T-cell (primary cell): ENCODE data around the gene VARS1. TPM values are rescaled to one million over a fixed set of nuclear protein-coding genes. Genes with fewer than 3 reads are reported as not detected.

Source experiments
- ATAC-seq, 4 experiments: fragments of 200-7000 bp in 3 of 4; fragments of 150-1000 bp in 1 of 4; cut with Tn5 transposase; replicated peaks in 1 of 4; 1 replicate in 3 of 4; 2 replicates in 1 of 4; pipeline ENCODE4 v1.10.0; 2021; ENCODE audit warnings: moderate library complexity in 3 of 4, mild to moderate bottlenecking in 2 of 4, moderate number of reproducible peaks in 1 of 4
- CTCF ChIA-PET, 2 donors: fragments of 300-600 bp; sonication (Branson Sonifier 250); formaldehyde crosslinking; loops; one replicate each; lab custom pipeline; 2022; ENCODE audit warnings: antibody characterized with exemption in 2 of 2; lab: Charles Lee
- POLR2A ChIA-PET, 2 donors: fragments of 300-600 bp; sonication (Branson Sonifier 250); formaldehyde crosslinking; loops; one replicate each; lab custom pipeline; 2022; ENCODE audit warnings: antibody characterized with exemption in 2 of 2; lab: Charles Lee
- DNase-seq, 35 experiments: peaks; one replicate each; pipeline versions ENCODE4 v3.0.0 to v3.0.0-alpha.2; 2013 to 2023
- H3K27ac ChIP-seq: one replicate; pipeline ENCODE4 v1.5.1; 2013; ENCODE audit warnings: low read length
- H3K27me3 ChIP-seq, 2 experiments: replicated peaks in 1 of 2; 1 replicate in 1 of 2; 2 replicates in 1 of 2; pipeline versions ENCODE4 v1.6.1 to v1.7.0; 2013; ENCODE audit warnings: low read length in 1 of 2, mixed read lengths in 1 of 2; ENCODE audit not compliant: control insufficient read depth in 2 of 2, insufficient read depth in 2 of 2; ENCODE audit errors: extremely low read depth in 1 of 2
- H3K36me3 ChIP-seq, 2 donors: 1 replicate in 1 of 2; 2 replicates in 1 of 2; pipeline versions ENCODE4 v1.6.1 to v1.7.0; 2013; ENCODE audit warnings: low read length in 1 of 2; ENCODE audit not compliant: control insufficient read depth in 2 of 2, insufficient read depth in 1 of 2; ENCODE audit errors: extremely low read depth in 1 of 2
- H3K4me1 ChIP-seq, 2 experiments: 1 replicate in 1 of 2; 2 replicates in 1 of 2; pipeline versions ENCODE4 v1.6.1 to v1.7.0; 2013; ENCODE audit warnings: low read length in 2 of 2, mixed read lengths in 1 of 2; ENCODE audit not compliant: insufficient read depth in 2 of 2, control insufficient read depth in 1 of 2; ENCODE audit errors: extremely low read depth in 1 of 2
- H3K4me3 ChIP-seq, 2 donors: 1 replicate in 1 of 2; 2 replicates in 1 of 2; pipeline versions ENCODE4 v1.5.1 to v1.7.0; 2013; ENCODE audit warnings: mild to moderate bottlenecking in 2 of 2, low read length in 1 of 2, moderate library complexity in 1 of 2; ENCODE audit not compliant: control insufficient read depth in 1 of 2; ENCODE audit errors: extremely low read depth in 1 of 2
- H3K9me3 ChIP-seq: 2 replicates; pipeline ENCODE4 v1.7.0; 2013
- H3K27ac Mint-ChIP-seq, 2 donors: one replicate each; pipeline ENCODE4 v1.8.0; 2020 to 2021; ENCODE audit warnings: mild to moderate bottlenecking in 2 of 2, mixed read lengths in 2 of 2
- H3K27me3 Mint-ChIP-seq, 2 donors: one replicate each; pipeline ENCODE4 v1.8.0; 2021 to 2022; ENCODE audit warnings: mixed read lengths in 2 of 2
- H3K36me3 Mint-ChIP-seq: one replicate; pipeline ENCODE4 v1.8.0; 2021; ENCODE audit warnings: mixed read lengths
- H3K4me1 Mint-ChIP-seq, 3 donors: one replicate each; pipeline ENCODE4 v1.8.0; 2020 to 2022; ENCODE audit warnings: mixed read lengths in 3 of 3, mild to moderate bottlenecking in 1 of 3
- H3K4me3 Mint-ChIP-seq, 3 donors: one replicate each; pipeline ENCODE4 v1.8.0; 2020 to 2022; ENCODE audit warnings: mild to moderate bottlenecking in 3 of 3, mixed read lengths in 3 of 3, moderate library complexity in 3 of 3
- H3K9me3 Mint-ChIP-seq, 3 donors: one replicate each; pipeline ENCODE4 v1.8.0; 2020 to 2022; ENCODE audit warnings: mixed read lengths in 3 of 3
- WGBS: methylation state at CpG from one replicate; pipeline ENCODE4 v1.1.5; 2013; ENCODE audit warnings: missing lambda C conversion rate; ENCODE audit not compliant: insufficient coverage; 5-methylcytosine and 5-hydroxymethylcytosine counted together
- total RNA-seq, 35 experiments: library from RNA in 6 of 35; stranded (reverse) in 6 of 35; fragments of 120-200 nt in 1 of 35; gene quantifications; one replicate each; pipeline versions ENCODE4 v1.2.1 to v1.2.4 and lab custom pipeline; 2013 to 2026

Gene VARS1
- total RNA-seq, 5 donors from 2014 or later (not counting 1 experiment from before 2014, with no cell fraction given), result 44.4 to 71.0 (median 62.5) TPM

GRCh38 chr6:31778999-31779885 is 16.3 kb downstream of the VARS1 start:
- no peak overlapping the region for H3K4me3 ChIP-seq
- ChIA-PET POLR2A (no interaction called here), CTCF (no interaction called here)
- no peak overlapping the region for H3K27ac ChIP-seq
- H3K4me1 ChIP-seq, result peaks cover 0 to 33% of the 10 kb centered on the region in 2 experiments
- H3K36me3 ChIP-seq, result peaks cover 20 to 49% of the 10 kb centered on the region in 2 donors
- Mint-ChIP-seq H3K36me3 (peaks cover 23% of the 10 kb centered on the region), H3K9me3 (no peaks in the 10 kb centered on the region), H3K4me1 (peaks cover 23 to 28% (median 24%) of the 10 kb centered on the region in 3 donors), H3K27me3 (no peaks in the 10 kb centered on the region), H3K27ac (no peak overlapping the region), H3K4me3 (no peak overlapping the region)
- ATAC-seq (no peak), DNase-seq (no peak)
- no peaks in the 10 kb centered on the region for H3K9me3 ChIP-seq
- WGBS, result 98% methylated on average over 32 of the region's 43 CpGs
- peaks cover 0 to 2% of the 10 kb centered on the region in 2 experiments for H3K27me3 ChIP-seq

- peaks cover 19% of the 10 kb centered on the region for H3K36me3 Mint-ChIP-seq
- no peak overlapping the region for H3K4me3 Mint-ChIP-seq
- no peak overlapping the region for H3K27ac Mint-ChIP-seq
- H3K4me1 Mint-ChIP-seq, result peaks cover 23 to 32% (median 24%) of the 10 kb centered on the region in 3 donors
- ChIA-PET CTCF (interaction anchor here in 1 of 2 donors (0.6 kb wide), 1 partner anchor 87 kb away, joined by 3 read pairs; no protein-coding TSS in a partner anchor), POLR2A (no interaction called here)
- H3K36me3 ChIP-seq, result peaks cover 20 to 43% of the 10 kb centered on the region in 2 donors
- peaks cover under 1 to 44% of the 10 kb centered on the region in 2 experiments for H3K4me1 ChIP-seq
- no peaks in the 10 kb centered on the region for H3K27me3 Mint-ChIP-seq
- 87% methylated on average over 5 of the region's 5 CpGs for WGBS
- no peak for ATAC-seq
- H3K4me3 ChIP-seq, result no peak overlapping the region
- no peaks in the 10 kb centered on the region for H3K9me3 ChIP-seq
- no peak for DNase-seq
- H3K9me3 Mint-ChIP-seq, result no peaks in the 10 kb centered on the region
- H3K27ac ChIP-seq, result no peak overlapping the region
- H3K27me3 ChIP-seq, result no peaks in the 10 kb centered on the region
These were observed 17.4 kb downstream of the VARS1 start for GRCh38 chr6:31778193-31778592.

GRCh38 chr6:31777667-31778050 is 17.9 kb downstream of the VARS1 start:
- Mint-ChIP-seq H3K27me3 (no peaks in the 10 kb centered on the region), H3K4me3 (no peak overlapping the region), H3K9me3 (no peaks in the 10 kb centered on the region), H3K27ac (peak overlapping the region in 1 of 2 donors; percentile 28), H3K4me1 (peaks cover 28 to 37% (median 29%) of the 10 kb centered on the region in 3 donors), H3K36me3 (peaks cover 15% of the 10 kb centered on the region)
- no peak for ATAC-seq
- Histone ChIP-seq H3K27ac (peak overlapping the region; percentile 54), H3K27me3 (no peaks in the 10 kb centered on the region), H3K36me3 (peaks cover 20 to 39% of the 10 kb centered on the region in 2 donors), H3K4me3 (no peak overlapping the region), H3K9me3 (no peaks in the 10 kb centered on the region), H3K4me1 (peaks cover 5 to 49% of the 10 kb centered on the region in 2 experiments)
- WGBS, result 100% methylated on average over 3 of the region's 5 CpGs
- no peak for DNase-seq
- CTCF ChIA-PET, result interaction anchor here in 1 of 2 donors (0.6 to 0.7 kb wide), 3 partner anchors 52 to 87 kb away, joined by 3 to 4 read pairs (median 3); no protein-coding TSS in a partner anchor
- POLR2A ChIA-PET, result no interaction called here

GRCh38 chr6:31776989-31777666 is 18.4 kb downstream of the VARS1 start, which contains the start of gene VWA7:
Gene VWA7, minus strand, starts transcription at chr6:31777328. Its CDS starts 549 bp downstream, at chr6:31776779.
- Mint-ChIP-seq H3K9me3 (no peaks in the 10 kb centered on the region), H3K27me3 (no peaks in the 10 kb centered on the region), H3K27ac (peak within 1 kb of the TSS; percentile 28 to 61), H3K4me1 (peaks cover 31 to 41% (median 32%) of the 10 kb centered on the region in 3 donors), H3K4me3 (peak within 1 kb of the TSS in 1 of 3 donors; percentile 54), H3K36me3 (peaks cover 13% of the 10 kb centered on the region)
- Histone ChIP-seq H3K4me1 (peaks cover 8 to 54% of the 10 kb centered on the region in 2 experiments), H3K36me3 (peaks cover 20 to 34% of the 10 kb centered on the region in 2 donors), H3K4me3 (no peak within 1 kb of the TSS), H3K27me3 (no peaks in the 10 kb centered on the region), H3K27ac (peak within 1 kb of the TSS; percentile 54), H3K9me3 (no peaks in the 10 kb centered on the region)
- POLR2A ChIA-PET, result no interaction called here
- WGBS, result 13% methylated on average over 5 of the region's 15 CpGs
- DNase-seq (peak in 34 of 35 experiments; percentile 10 to 69 (median 35)), ATAC-seq (peak; percentile 64 to 76 (median 71))
- CTCF ChIA-PET, result interaction anchor here in 1 of 2 donors (0.6 to 0.7 kb wide), 2 partner anchors 53 to 80 kb away, joined by 3 to 4 read pairs; no protein-coding TSS in a partner anchor

- Histone ChIP-seq H3K4me1 (peaks cover 10 to 60% of the 10 kb centered on the region in 2 experiments), H3K9me3 (no peaks in the 10 kb centered on the region), H3K4me3 (no peak overlapping the region), H3K27me3 (no peaks in the 10 kb centered on the region), H3K36me3 (peaks cover 20 to 28% of the 10 kb centered on the region in 2 donors), H3K27ac (peak overlapping the region; percentile 54)
- H3K27ac Mint-ChIP-seq, result no peak overlapping the region
- POLR2A ChIA-PET, result no interaction called here
- ATAC-seq (peak in 1 of 4 experiments; percentile 15), DNase-seq (no peak)
- no peaks in the 10 kb centered on the region for H3K27me3 Mint-ChIP-seq
- H3K4me3 Mint-ChIP-seq, result peak overlapping the region in 1 of 3 donors; percentile 54
- CTCF ChIA-PET, result no interaction called here
- H3K9me3 Mint-ChIP-seq, result no peaks in the 10 kb centered on the region
- H3K36me3 Mint-ChIP-seq, result peaks cover 13% of the 10 kb centered on the region
- 38% methylated on average over 14 of the region's 14 CpGs for WGBS
- H3K4me1 Mint-ChIP-seq, result peaks cover 32 to 44% (median 35%) of the 10 kb centered on the region in 3 donors
These were observed 19.0 kb downstream of the VARS1 start for GRCh38 chr6:31776485-31776988.
